ENCODE data around the gene FZR1. TPM values are rescaled to one million over a fixed set of nuclear protein-coding genes. Genes with fewer than 3 reads are reported as not detected.

The FZR1 gene
- total and polyA plus RNA-seq, 2 experiments from 2014 or later: 16.1 to 39.2 TPM

DNA sequence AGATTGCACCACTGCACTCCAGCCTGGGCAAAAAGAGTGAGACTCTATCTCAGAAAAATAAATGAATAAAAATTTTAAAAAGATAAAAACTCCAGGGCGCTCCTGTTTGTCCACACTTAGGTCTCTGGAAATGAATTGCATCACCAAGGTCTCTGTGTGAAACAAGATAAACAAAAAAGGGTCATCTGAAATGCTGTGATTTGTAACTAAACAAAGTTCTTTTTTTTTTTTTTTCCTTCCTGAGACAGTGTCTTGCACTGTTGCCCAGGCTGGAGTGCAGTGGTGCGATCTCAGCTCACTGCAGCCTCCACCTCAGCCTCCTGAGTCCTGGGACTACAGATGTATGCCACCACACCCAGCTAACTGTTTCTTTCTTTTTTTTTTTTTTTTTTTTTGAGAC lies 11.5 kb downstream of the FZR1 start (continued):
- TF ChIP-seq, protein P1, sequence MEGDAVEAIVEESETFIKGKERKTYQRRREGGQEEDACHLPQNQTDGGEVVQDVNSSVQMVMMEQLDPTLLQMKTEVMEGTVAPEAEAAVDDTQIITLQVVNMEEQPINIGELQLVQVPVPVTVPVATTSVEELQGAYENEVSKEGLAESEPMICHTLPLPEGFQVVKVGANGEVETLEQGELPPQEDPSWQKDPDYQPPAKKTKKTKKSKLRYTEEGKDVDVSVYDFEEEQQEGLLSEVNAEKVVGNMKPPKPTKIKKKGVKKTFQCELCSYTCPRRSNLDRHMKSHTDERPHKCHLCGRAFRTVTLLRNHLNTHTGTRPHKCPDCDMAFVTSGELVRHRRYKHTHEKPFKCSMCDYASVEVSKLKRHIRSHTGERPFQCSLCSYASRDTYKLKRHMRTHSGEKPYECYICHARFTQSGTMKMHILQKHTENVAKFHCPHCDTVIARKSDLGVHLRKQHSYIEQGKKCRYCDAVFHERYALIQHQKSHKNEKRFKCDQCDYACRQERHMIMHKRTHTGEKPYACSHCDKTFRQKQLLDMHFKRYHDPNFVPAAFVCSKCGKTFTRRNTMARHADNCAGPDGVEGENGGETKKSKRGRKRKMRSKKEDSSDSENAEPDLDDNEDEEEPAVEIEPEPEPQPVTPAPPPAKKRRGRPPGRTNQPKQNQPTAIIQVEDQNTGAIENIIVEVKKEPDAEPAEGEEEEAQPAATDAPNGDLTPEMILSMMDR (conservative IDR thresholded peaks at IDR 0.05; ENCODE audit: low read depth in 2 of 2): no peak
- TF ChIP-seq ZNF114 (CRISPR knock-in tag; IDR thresholded peaks at IDR 0.05) (no peak), CREB1 (CRISPR knock-in tag; IDR thresholded peaks at IDR 0.05; ENCODE audit: low read depth) (no peak), NANOG (IDR thresholded peaks at IDR 0.05; ENCODE audit: borderline replicate concordance) (no peak), STAT1 (IDR thresholded peaks at IDR 0.05; ENCODE audit: unreplicated experiment) (no peak), POLR2AphosphoS5 (IDR thresholded peaks at IDR 0.05; ENCODE audit: low read depth) (no peak)
- TF ChIP-seq, protein P2, sequence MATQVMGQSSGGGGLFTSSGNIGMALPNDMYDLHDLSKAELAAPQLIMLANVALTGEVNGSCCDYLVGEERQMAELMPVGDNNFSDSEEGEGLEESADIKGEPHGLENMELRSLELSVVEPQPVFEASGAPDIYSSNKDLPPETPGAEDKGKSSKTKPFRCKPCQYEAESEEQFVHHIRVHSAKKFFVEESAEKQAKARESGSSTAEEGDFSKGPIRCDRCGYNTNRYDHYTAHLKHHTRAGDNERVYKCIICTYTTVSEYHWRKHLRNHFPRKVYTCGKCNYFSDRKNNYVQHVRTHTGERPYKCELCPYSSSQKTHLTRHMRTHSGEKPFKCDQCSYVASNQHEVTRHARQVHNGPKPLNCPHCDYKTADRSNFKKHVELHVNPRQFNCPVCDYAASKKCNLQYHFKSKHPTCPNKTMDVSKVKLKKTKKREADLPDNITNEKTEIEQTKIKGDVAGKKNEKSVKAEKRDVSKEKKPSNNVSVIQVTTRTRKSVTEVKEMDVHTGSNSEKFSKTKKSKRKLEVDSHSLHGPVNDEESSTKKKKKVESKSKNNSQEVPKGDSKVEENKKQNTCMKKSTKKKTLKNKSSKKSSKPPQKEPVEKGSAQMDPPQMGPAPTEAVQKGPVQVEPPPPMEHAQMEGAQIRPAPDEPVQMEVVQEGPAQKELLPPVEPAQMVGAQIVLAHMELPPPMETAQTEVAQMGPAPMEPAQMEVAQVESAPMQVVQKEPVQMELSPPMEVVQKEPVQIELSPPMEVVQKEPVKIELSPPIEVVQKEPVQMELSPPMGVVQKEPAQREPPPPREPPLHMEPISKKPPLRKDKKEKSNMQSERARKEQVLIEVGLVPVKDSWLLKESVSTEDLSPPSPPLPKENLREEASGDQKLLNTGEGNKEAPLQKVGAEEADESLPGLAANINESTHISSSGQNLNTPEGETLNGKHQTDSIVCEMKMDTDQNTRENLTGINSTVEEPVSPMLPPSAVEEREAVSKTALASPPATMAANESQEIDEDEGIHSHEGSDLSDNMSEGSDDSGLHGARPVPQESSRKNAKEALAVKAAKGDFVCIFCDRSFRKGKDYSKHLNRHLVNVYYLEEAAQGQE (IDR thresholded peaks at IDR 0.05; ENCODE audit: unreplicated experiment): no peak

DNA sequence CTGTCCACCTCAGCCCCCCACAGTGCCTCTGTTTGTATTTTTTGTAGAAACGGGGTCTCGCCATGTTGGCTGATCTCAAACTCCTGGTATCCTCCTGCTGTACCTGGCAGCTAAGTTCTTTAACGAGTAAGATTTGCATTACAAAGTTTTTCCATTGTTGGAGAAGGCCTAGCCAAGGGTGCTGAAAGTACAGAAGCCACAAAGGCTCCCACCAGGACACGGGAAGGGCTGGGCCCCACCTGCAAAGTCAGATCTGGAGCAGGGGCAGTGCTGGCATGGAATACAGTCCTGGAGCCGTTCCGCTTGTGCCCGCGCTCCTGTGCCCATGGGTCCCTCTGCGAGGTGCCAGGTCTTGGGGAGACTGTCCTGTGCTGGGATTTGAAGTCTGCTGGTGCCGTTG lies 12.1 kb downstream of the FZR1 start:
- H3K36me3 ChIP-seq (ENCODE audit: insufficient read depth): no peaks in the 10 kb centered on the region
- H3K4me1 Mint-ChIP-seq: peaks cover 40% of the 10 kb centered on the region

DNA sequence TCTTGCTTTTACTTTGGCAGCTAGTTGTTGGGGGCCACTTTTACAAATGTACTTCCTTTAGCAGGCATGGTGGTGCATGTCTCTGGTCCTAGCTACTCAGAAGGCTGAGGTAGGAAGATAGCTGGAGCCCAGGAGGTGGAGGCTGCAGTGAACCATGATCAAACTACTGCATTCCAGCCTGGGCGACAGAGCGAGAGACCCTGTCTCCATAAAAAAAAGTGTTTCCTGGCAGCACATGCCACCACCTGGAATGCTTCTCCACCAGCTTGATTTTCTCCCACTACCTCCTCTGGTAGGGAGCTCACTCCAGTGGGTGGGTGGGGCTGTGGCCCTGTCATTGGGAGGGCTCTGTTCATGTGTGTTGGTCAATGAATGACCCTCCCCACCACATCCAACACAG lies 12.5 kb downstream of the FZR1 start:
- Histone ChIP-seq H3K79me2 (replicated peaks; ENCODE audit: insufficient read depth) (peaks cover 58% of the 10 kb centered on the region), H3K9me2 (ENCODE audit: insufficient read depth) (no peaks in the 10 kb centered on the region), H3K36me3 (ENCODE audit: insufficient read depth) (no peaks in the 10 kb centered on the region), H3K4me3 (peak overlapping the region; percentile 27; the same call in 1 of the 2 replicates), H3K4me2 (peak overlapping the region; percentile 70), H2AFZ (no peak overlapping the region), H3K27me3 (ENCODE audit: insufficient read depth) (no peaks in the 10 kb centered on the region), H3K27ac (ENCODE audit: low read depth) (0 out of 2 replicates have a peak overlapping the region, but pooled peaks have one; percentile 12), H3F3A (replicated peaks; ENCODE audit: low read depth) (no peaks in the 10 kb centered on the region), H4K20me1 (replicated peaks; ENCODE audit: insufficient read depth) (no peaks in the 10 kb centered on the region; the same call in 1 of the 2 replicates), H3K4me1 (ENCODE audit: insufficient read depth) (peaks cover 29% of the 10 kb centered on the region)
- Mint-ChIP-seq H3K9me3 (no peaks in the 10 kb centered on the region; the same call in 1 of the 3 replicates), H3K27me3 (ENCODE audit: insufficient read depth, low read depth, poor library complexity) (peaks cover 11% of the 10 kb centered on the region), H3K36me3 (ENCODE audit: low read depth) (peaks cover 9% of the 10 kb centered on the region), H3K4me1 (peaks cover 40% of the 10 kb centered on the region), H3K4me3 (peak overlapping the region; percentile 48), H3K27ac (peak overlapping the region; percentile 87)
- no peak for DNase-seq (ENCODE audit: low spot score)
- ATAC-seq: no peak
- TF ChIP-seq ZNF331 (CRISPR knock-in tag; IDR thresholded peaks at IDR 0.05; ENCODE audit: low read depth) (no peak), POLR2AphosphoS5 (IDR thresholded peaks at IDR 0.05; ENCODE audit: low read depth) (no peak), NANOG (IDR thresholded peaks at IDR 0.05; ENCODE audit: borderline replicate concordance) (no peak), EZH2 (IDR thresholded peaks at IDR 0.05; ENCODE audit: low read depth, unreplicated experiment) (no peak)
- TF ChIP-seq, protein P1 (conservative IDR thresholded peaks at IDR 0.05; ENCODE audit: low read depth in 2 of 2): no peak
- TF ChIP-seq, protein P3, sequence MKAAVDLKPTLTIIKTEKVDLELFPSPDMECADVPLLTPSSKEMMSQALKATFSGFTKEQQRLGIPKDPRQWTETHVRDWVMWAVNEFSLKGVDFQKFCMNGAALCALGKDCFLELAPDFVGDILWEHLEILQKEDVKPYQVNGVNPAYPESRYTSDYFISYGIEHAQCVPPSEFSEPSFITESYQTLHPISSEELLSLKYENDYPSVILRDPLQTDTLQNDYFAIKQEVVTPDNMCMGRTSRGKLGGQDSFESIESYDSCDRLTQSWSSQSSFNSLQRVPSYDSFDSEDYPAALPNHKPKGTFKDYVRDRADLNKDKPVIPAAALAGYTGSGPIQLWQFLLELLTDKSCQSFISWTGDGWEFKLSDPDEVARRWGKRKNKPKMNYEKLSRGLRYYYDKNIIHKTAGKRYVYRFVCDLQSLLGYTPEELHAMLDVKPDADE (IDR thresholded peaks at IDR 0.05): no peak

More for the DNA sequence above, 12.1 kb downstream of the FZR1 start:
- peaks cover 60% of the 10 kb centered on the region for H3K79me2 ChIP-seq (replicated peaks; ENCODE audit: insufficient read depth)
- DNase-seq (ENCODE audit: low spot score): peak; percentile 61
- H3K27me3 ChIP-seq (ENCODE audit: insufficient read depth): no peaks in the 10 kb centered on the region
- H3K36me3 Mint-ChIP-seq (ENCODE audit: low read depth): peaks cover 9% of the 10 kb centered on the region
- no peaks in the 10 kb centered on the region; the same call in 1 of the 3 replicates for H3K9me3 Mint-ChIP-seq
- H3K27me3 Mint-ChIP-seq (ENCODE audit: insufficient read depth, low read depth, poor library complexity): peaks cover 11% of the 10 kb centered on the region
- H3K4me3 Mint-ChIP-seq: peak overlapping the region; percentile 48
- no peak overlapping the region for H2AFZ ChIP-seq
- peak overlapping the region; percentile 87 for H3K27ac Mint-ChIP-seq
- H4K20me1 ChIP-seq (replicated peaks; ENCODE audit: insufficient read depth): no peaks in the 10 kb centered on the region; the same call in 1 of the 2 replicates
- H3K4me3 ChIP-seq: peak overlapping the region; percentile 27; the same call in 1 of the 2 replicates
- TF ChIP-seq ZNF331 (CRISPR knock-in tag; IDR thresholded peaks at IDR 0.05; ENCODE audit: low read depth): no peak
- peak; percentile 67 for TF ChIP-seq NANOG (IDR thresholded peaks at IDR 0.05; ENCODE audit: borderline replicate concordance)
- H3K4me2 ChIP-seq: peak overlapping the region; percentile 70
- peak overlapping the region; percentile 12; the same call in 1 of the 2 replicates for H3K27ac ChIP-seq (ENCODE audit: low read depth)
- H3F3A ChIP-seq (replicated peaks; ENCODE audit: low read depth): no peaks in the 10 kb centered on the region
- no peaks in the 10 kb centered on the region for H3K9me2 ChIP-seq (ENCODE audit: insufficient read depth)
- H3K4me1 ChIP-seq (ENCODE audit: insufficient read depth): peaks cover 29% of the 10 kb centered on the region
- peak; percentile 70 for ATAC-seq
